KMS-11 (cell line): Measurements from ENCODE around the gene MTM1.

Source experiments
- H2AFZ ChIP-seq: fragments of 200-600 bp; sonication (generic); 2 replicates; pipeline ENCODE4 v1.6.1; 2016; ENCODE audit warnings: antibody characterized with exemption, mixed run types, low read depth
- H3K27ac ChIP-seq: fragments of 200-600 bp; sonication (generic); 2 replicates; pipeline ENCODE4 v1.6.1; 2016; ENCODE audit warnings: mild to moderate bottlenecking, mixed run types
- H3K27me3 ChIP-seq: fragments of 200-600 bp; sonication (generic); 2 replicates; pipeline ENCODE4 v1.6.1; 2017; ENCODE audit warnings: mild to moderate bottlenecking, low read depth, mixed run types, moderate library complexity; ENCODE audit not compliant: insufficient read depth
- H3K36me3 ChIP-seq: fragments of 200-600 bp; sonication (generic); 2 replicates; pipeline ENCODE4 v1.6.1; 2017; ENCODE audit warnings: mild to moderate bottlenecking, mixed run types; ENCODE audit not compliant: insufficient read depth
- H3K4me1 ChIP-seq: fragments of 200-600 bp; sonication (generic); 2 replicates; pipeline ENCODE4 v1.6.1; 2016; ENCODE audit warnings: mild to moderate bottlenecking, low read depth, mixed run types; ENCODE audit not compliant: poor library complexity, severe bottlenecking
- H3K4me2 ChIP-seq: fragments of 200-600 bp; sonication (generic); 2 replicates; pipeline ENCODE4 v1.7.0; 2016; ENCODE audit warnings: mild to moderate bottlenecking, mixed run types
- H3K4me3 ChIP-seq: fragments of 200-600 bp; sonication (generic); IDR thresholded peaks from 2 replicates; pipeline ENCODE4 v1.6.1; 2017; ENCODE audit warnings: low read depth, low read length, mixed read lengths; ENCODE audit not compliant: insufficient read depth
- H3K79me2 ChIP-seq: fragments of 200-600 bp; sonication (generic); 2 replicates; pipeline ENCODE4 v1.6.1; 2016; ENCODE audit warnings: low read depth, mixed run types; ENCODE audit not compliant: insufficient read depth
- H3K9ac ChIP-seq: fragments of 200-600 bp; sonication (generic); 2 replicates; pipeline ENCODE4 v1.6.1; 2016; ENCODE audit warnings: mild to moderate bottlenecking, mixed run types
- H4K20me1 ChIP-seq: fragments of 200-600 bp; sonication (generic); 2 replicates; pipeline ENCODE4 v1.6.1; 2016; ENCODE audit warnings: mild to moderate bottlenecking, mixed run types; ENCODE audit not compliant: insufficient read depth
- TF ChIP-seq, protein P1 (sequence below): fragments of 200-600 bp; sonication (generic); conservative IDR thresholded peaks from 2 replicates; pipeline ENCODE4 v1.6.1; 2017; ENCODE audit warnings: low read depth, mild to moderate bottlenecking, antibody characterized with exemption, low read length, moderate library complexity, mixed read lengths

The MTM1 gene

DNA sequence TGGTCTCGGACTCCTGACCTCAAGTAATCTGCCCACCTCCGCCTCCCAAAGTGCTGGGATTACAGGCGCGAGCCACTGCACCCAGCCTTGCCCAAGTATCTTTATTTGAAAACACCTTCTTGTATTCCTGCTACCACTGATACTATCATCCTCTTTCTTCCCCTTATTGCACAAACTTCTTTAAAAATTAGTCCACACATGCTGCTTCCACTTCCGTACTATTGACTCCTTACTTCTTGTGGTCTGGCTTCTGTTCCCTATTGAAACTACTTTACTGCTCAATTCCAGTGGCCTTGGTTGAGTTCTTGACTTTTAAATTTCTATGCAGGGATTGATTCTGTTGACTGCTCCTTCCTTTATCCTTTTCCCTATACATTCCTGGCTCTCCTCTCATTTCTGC, 38.8 kb downstream of the MTM1 start:
- H3K36me3 ChIP-seq: no peaks in the 10 kb centered on the region
- no peak overlapping the region for H2AFZ ChIP-seq
- H3K27me3 ChIP-seq: no peaks in the 10 kb centered on the region
- H3K27ac ChIP-seq: no peak overlapping the region
- H3K4me1 ChIP-seq: no peaks in the 10 kb centered on the region
- H4K20me1 ChIP-seq: no peaks in the 10 kb centered on the region
- TF ChIP-seq, protein P1, sequence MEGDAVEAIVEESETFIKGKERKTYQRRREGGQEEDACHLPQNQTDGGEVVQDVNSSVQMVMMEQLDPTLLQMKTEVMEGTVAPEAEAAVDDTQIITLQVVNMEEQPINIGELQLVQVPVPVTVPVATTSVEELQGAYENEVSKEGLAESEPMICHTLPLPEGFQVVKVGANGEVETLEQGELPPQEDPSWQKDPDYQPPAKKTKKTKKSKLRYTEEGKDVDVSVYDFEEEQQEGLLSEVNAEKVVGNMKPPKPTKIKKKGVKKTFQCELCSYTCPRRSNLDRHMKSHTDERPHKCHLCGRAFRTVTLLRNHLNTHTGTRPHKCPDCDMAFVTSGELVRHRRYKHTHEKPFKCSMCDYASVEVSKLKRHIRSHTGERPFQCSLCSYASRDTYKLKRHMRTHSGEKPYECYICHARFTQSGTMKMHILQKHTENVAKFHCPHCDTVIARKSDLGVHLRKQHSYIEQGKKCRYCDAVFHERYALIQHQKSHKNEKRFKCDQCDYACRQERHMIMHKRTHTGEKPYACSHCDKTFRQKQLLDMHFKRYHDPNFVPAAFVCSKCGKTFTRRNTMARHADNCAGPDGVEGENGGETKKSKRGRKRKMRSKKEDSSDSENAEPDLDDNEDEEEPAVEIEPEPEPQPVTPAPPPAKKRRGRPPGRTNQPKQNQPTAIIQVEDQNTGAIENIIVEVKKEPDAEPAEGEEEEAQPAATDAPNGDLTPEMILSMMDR: no peak
- H3K4me3 ChIP-seq: no peak overlapping the region
- no peak overlapping the region for H3K4me2 ChIP-seq
- H3K79me2 ChIP-seq: no peaks in the 10 kb centered on the region
- H3K9ac ChIP-seq: no peak overlapping the region

DNA sequence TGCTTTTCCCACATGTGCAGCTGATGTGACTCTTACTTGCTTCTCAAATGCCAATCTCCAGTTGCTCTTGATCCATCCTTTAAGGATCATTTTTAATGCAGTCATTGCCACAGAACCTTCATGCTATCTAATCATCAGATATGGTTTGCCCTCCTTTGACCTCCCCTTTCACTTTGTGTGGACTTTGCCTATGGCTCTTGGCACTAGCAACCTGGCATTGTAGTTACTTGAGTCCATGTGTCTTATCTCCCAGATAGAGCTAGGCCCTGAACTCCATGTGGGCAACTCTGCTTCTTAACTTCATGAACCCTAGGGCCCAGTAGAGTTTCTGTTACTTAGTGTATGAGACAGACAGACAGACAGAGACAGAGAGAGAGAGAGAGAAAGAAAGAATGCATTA, 41.6 kb downstream of the MTM1 start:
- H3K27me3 ChIP-seq: no peaks in the 10 kb centered on the region

DNA sequence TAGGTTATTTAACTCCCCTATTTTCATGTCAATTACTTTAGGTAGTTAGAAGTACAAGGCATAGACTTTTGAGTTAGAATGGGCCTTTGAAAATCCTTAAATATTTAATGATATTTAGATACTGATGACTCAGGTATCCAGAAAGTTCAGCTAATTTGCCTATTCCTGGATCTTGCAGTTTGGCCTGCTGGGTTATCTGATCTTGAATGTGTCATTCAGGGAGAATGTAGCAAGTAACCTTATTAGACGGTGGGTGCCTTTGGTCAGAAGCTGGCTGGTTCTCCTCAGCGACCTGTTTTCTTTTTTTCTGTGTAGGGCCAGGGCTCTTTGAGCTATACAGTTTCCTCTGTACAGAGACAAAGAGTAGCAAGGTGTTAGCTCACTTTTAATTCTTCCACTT, 42.0 kb downstream of the MTM1 start:
- TF ChIP-seq, protein P1: no peak
- no peaks in the 10 kb centered on the region for H4K20me1 ChIP-seq
- no peaks in the 10 kb centered on the region for H3K27me3 ChIP-seq
- no peak overlapping the region for H3K9ac ChIP-seq
- no peak overlapping the region for H3K27ac ChIP-seq
- H3K4me3 ChIP-seq: no peak overlapping the region
- H3K79me2 ChIP-seq: no peaks in the 10 kb centered on the region
- no peaks in the 10 kb centered on the region for H3K4me1 ChIP-seq
- no peaks in the 10 kb centered on the region for H3K36me3 ChIP-seq
- no peak overlapping the region for H2AFZ ChIP-seq
- no peak overlapping the region for H3K4me2 ChIP-seq

More for the DNA sequence above, 41.6 kb downstream of the MTM1 start:
- H3K4me3 ChIP-seq: no peak overlapping the region
- no peaks in the 10 kb centered on the region for H3K4me1 ChIP-seq
- H4K20me1 ChIP-seq: no peaks in the 10 kb centered on the region
- H3K27ac ChIP-seq: no peak overlapping the region
- no peak overlapping the region for H3K9ac ChIP-seq
- TF ChIP-seq, protein P1: no peak
- no peaks in the 10 kb centered on the region for H3K79me2 ChIP-seq
- H2AFZ ChIP-seq: no peak overlapping the region
- H3K4me2 ChIP-seq: no peak overlapping the region
- no peaks in the 10 kb centered on the region for H3K36me3 ChIP-seq

DNA sequence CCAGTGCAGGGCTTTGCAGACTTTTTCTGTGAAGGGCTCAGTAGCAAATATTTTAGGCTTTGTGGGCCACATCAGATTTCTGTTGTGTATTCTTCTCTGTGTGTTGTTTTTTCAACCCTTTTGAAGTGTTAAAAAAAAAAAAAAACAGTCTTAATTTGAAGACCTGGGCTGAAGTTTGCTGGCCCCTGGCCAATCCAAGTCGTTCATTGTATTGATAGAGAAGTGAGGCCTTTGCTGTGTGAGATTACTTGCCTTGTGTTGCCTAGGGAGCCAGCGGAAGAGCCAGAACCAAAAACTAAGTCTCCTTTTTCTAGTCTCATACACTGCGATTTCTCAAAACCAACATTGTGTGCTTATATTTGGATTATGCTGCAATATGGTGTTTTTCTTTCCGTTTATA, 46.9 kb downstream of the MTM1 start:
- no peaks in the 10 kb centered on the region for H3K79me2 ChIP-seq
- no peaks in the 10 kb centered on the region for H4K20me1 ChIP-seq
- no peak overlapping the region for H3K9ac ChIP-seq
- no peaks in the 10 kb centered on the region for H3K4me1 ChIP-seq
- H3K27ac ChIP-seq: no peak overlapping the region
- no peak overlapping the region for H2AFZ ChIP-seq
- no peaks in the 10 kb centered on the region for H3K27me3 ChIP-seq
- no peaks in the 10 kb centered on the region for H3K36me3 ChIP-seq
- H3K4me2 ChIP-seq: no peak overlapping the region
- H3K4me3 ChIP-seq: no peak overlapping the region
- TF ChIP-seq, protein P1: no peak
